Activated CD8-positive, alpha-beta memory T cell treated with anti-CD3 and anti-CD28 coated beads, Interleukin-2, amount 50 U/mL, for 24 hours (primary cell): ENCODE results near the gene AMDHD2.

ENCODE experiments used
- DNase-seq: peaks from one replicate; pipeline ENCODE4 v3.0.0-alpha.2; 2020; ENCODE audit errors: extremely low read depth

AMDHD2 gene

DNA sequence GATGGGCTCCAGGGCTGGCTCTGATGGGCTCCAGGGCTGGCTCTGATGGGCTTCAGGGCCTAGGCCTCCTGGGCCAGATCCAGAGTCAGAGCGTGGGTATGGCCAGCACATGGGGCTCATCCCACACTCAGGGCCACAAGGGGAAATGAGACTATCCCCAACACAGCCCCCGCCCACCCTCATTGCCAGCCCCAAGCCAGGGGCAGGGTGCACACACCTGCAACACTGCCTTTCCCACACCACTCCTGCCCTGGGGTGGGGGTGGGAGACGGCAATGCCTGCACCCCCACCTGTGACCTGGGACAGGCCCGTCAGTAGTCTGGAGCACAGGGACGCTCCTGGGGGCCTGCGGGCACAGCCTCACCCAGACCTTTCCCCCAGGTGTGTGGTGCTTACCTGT is 20.7 kb upstream of the AMDHD2 start:
- DNase-seq: no peak

DNA sequence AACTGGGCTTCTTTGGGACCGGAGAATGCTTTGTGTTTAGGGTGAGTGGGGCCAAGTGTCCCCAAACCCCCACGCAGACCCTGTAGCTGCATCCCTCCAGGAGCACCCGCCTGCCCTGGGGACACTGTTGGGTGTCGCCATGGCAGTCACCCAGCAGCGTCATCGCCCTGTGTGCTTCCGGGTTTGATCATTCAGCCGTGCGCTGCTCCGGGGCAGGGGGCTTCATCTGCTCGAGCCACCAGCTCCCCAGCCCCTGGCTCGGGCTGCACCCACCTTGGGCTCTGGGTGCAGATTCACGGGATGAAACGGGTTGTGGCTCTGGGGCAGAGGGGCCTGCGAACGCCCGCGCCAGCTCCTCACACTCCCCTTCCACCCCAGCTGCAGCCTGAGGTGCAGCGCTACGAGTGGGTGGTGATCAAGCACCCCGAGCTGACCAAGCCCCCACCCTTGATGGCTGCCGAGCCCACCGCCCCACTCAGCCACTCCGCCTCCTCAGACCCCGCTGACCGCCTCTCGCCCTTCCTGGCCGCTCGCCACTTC is 20.2 kb upstream of the AMDHD2 start:
- no peak for DNase-seq

DNA sequence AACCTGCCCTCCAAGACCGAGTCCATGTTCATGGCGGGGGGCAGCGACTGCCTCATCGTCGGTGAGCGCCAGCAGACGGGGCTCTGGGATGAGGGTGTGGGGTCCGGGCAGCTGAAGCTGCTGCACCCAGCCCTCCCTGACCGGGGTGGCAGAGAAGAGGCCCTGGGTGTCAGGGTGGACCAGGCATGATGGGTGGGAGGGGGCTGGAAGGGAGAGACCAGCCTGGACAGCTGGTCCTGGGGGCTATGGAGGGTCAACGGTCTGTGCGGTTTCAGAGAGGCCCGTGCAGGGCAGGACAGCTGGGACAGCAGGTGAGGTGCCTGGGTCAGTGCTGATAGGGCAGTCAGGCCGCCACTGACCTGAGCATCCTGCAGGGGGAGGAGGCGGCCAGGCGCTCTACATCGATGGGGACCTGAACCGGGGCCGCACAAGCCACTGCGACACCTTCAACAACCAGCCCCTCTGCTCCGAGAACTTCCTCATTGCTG is 19.7 kb upstream of the AMDHD2 start:
- no peak for DNase-seq

DNA sequence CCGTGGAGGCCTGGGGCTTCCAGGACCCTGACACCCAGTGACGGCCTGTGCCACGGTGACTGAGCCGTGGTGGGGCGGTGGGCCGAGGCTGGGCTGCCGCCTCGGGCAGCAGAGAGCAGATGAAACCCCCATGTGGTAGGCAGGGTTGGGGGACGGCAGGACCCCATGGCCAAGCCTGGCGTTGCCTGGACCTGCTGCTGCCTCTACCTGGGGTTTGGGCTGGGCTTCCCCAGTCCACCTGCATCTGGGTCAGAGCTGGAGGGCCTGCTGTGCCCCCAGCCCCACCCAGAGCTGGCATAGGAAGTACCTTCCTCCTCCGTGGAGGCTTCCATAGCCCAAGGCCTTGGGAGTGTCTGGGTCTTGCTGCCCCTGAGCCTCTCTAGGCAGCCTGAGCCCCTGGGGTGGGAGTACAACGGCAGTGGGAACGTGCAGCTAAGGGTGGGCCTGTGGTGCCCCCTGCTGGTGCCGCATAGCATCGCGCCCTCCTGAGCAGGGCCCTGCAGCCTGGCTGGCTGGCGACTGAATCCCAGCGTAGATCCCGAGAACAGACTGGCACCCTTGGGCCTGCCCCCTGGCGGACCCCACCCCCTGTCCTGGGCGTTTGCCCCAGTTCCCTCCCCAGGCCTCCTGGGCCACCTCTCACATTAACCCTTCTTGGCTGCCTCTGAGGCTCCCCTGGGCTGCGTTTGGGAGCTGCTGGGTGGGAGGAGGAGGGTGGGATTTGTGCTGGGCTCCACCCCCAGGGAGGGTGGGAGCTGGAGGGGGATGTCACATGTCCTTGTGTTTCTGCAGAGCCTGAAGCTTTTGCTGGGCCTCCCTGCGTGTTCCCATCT is 19.0 kb upstream of the AMDHD2 start:
- peak; percentile 38 for DNase-seq

DNA sequence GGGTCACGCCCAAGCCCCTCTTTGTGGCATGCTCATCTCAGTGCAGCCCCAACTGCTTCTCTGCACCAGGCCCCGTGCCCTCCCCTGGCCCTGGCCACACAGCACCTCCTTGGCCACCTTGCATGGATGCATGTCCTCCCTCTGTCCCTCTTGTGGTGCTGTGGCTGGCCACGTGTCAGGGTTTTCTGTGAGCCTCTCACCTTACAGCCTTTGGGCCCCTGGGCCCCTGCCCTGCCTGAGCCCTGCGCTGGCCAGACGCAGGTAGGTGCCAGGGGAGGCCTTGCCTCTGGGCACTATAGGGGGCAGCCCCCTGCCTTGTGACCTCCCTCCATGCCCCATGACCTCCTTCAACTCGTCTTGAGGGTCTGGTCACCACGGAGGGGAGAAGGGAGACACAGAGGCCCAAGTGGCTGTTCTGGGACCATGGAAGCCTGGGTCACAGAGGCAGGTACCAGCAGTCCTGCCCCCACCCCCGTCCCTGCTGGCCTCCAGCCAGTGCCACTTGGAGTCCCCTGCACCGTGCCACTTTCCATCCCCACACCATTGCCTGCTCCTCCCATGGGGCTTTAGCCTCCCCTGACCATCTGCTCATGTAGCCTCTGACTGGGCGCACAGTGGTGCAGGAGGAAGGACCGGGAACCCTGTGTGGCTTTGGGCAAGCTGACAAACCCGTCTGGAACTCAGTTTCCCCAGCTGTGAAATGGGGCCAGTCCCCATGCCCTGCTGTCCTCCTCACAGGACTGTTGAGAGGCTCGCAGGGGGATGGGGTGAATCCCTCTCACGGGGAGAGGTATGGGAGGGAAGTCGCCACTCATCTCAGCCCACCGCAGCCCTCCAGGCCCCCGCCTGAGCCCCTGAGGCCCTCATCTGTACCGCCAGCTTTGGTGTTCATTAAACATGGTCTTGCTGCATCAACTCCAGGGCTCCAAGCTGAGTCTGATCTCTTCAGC is 17.9 kb upstream of the AMDHD2 start:
- no peak for DNase-seq

DNA sequence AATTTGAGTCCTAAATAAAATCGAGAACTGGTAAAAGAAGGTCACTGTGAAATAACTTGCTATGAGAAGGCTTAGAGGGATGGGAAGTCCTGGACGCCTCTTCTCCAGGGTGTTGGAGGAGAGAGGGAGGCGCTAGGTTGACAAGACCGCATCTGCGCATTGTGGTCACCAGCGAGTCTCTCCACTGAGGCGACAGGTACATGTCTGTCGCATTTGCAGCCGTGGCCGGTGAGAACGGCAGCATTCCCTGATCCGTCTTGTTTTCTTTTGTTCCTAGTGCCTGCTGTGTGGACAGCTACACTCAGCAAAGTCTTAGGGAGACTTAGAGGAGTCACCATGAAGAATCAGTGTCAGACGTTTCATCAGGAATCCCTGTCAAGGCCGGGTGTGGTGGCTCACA is 14.5 kb upstream of the AMDHD2 start:
- DNase-seq: no peak

DNA sequence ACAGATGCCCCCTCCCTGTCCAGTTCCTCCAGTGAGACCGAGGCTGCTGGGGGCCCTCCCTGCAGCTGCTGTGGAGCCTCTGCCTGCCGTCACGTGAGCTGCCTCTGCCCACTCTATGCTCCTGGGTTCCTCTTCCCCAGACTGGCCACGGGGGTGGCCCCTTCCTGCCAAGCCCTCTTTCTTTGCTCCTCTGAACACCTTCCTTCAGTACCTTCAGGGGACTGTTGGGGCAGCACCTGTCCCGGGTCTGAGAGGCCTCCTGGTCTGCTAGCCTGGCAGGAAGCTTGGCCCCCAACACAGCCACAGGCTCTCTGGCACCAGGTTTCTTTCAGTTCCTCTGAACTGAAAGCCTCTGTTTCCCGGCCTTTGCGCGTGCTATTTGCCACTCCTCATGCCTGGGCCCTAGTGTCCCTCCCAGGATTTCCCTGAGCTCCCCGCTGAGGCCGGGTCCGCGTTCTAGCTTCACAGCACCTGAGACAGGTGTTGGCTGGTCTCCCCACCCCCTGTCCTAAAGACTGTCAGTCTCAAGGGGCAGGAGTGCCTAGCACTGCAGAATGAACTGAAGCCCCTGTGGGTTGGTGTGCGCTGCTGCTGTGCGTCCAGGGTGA is 13.0 kb upstream of the AMDHD2 start:
- DNase-seq: no peak

DNA sequence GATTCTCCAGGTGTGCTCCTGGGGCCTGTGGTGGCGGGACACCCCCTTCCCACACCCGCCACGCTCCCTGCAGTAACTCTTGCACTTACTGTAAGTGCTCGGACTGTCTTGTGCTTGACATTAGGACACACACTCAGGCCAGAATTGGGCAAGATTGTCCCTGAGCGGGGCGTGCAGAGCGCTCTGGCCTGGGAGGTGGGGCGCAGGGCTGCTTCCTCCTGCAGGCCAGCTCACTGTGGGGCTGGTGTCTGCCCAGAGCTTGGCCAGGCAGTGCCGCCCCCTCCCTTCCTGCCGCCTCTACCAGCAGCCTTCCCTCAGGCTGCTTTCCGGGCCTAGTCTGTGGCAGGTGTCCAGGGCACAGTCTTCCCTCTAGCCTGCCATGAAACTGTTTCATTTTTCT is 12.5 kb upstream of the AMDHD2 start:
- DNase-seq: no peak

DNA sequence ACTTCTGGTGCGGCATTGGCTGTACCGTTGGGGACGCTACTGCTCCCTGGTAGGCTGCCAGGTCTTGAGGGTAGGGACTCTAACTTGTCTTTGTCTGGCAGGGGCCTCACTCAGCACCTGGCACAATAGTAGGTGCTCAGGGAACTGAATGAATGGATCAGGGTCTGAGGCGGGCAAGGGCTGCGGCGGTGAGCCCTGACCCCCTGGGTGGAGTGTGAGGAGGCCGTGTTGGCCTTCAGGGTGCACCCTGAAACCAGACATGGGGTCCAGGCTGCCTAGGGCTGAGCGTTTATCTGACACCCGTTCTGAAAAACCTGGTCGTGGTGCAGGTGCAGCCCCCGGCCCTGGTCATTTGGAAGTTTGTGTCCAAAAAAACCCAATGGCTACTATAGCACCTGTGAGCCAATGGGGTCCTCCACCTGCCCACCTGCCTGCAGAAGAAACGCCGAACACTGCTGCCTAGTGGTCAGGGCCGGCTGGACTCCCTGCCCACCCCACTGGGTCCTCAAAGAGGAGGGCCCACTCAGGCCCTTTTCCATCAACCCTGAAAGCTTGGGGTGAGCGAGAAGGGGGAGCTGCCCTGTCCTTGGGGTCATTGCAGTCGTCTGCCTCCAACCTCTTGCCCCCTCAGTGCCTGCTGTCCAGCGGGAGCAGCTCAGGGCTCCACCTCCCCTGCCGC is 11.3 kb upstream of the AMDHD2 start:
- no peak for DNase-seq

DNA sequence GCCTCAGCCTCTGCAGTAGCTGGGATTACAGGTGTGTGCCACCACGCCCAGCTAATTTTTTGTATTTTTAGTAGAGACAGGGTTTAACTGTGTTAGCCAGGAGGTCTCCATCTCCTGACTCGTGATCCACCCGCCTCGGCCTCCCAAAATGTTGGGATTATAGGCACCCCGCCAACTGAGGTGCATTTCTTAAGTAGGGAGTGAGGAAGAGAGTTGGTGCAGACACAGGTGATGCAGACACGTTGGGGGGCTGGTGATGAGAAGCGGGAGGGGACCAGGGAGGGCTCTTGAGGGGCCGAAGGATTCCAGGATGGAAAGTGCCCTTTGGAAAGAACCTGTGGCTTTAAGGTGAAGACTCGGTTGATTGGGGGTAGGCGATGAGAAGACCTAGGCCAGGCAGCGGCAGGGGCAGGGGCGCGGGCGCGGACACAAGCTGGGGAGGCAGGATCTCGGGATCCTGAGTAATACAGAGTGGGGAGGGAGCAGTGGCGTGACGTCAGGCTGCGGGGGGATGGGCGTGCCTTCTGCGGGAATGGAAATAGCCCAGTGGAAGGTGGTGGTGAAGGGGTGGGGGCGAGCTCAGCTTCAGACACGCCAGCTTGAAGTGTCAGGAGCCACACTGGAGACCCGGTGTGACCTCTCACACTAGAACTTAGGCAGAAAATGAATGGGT is 8.9 kb upstream of the AMDHD2 start:
- DNase-seq: no peak

DNA sequence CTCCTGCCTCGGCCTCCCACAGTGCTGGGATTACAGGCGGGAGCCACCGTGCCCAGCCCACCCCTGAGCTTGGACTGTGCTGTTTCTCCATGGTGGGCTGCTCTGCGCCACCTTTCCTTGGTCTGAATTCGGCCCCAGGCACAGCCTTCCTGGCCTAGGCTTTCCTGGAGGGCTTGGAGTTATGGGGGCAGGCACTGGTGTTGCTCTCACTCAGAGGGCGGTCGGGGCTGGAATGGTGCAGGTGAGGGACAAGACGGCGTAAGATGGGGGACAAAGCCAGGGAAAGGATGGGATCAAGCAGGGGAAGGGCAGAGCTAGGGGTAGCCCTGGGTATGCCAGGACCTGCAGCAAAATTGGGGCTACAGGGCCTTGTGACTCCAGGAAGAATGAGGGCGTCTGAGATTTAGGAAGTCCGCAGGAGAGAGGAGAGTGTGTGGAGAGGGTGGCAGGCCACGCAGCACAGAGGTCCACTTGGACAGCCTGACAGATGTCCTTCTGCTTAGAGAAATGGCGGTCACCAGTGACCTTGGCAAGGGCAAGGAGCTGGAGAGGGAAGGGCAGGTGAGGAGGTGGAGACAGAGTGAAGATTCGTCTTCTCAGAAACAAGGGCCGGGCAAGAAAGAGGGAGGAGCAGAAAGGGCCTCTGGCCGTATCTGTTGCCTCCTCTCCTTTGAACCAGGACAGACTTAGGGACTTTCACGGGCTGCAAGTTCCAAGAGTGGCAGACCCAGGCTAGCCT is 8.0 kb upstream of the AMDHD2 start:
- no peak for DNase-seq

DNA sequence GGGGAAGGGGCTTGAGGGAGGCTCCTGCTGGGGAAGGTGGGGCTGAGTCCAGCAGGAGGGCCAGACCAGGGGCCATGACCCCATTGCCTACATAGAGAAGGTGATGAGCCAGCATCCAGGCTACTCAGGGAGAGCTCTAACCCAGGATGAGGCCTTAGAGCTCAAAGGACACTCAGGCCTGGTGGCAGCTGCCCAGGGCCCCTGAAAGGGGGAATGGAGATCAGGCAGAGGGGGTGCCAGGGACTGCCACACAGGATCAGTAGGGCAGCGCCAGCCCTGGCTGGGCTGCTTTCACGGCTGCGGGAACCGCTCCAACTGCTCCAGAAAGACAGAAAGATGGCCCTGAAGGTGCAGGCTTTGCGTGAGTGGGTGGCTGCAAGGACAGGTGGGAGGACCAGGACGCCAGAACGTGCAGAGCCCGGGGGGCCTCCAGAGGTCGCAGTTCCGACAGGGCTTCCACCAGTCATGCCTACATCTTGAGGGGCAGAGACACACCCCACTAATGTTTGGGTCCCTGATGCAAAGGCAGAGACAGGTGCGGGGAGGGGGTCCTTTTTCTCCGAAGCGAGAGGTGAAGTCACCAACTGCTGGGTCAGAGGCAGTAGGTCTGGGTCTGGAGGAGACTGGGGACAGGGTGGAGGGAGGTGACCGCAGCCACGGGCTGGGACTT is 7.3 kb upstream of the AMDHD2 start:
- DNase-seq: no peak

DNA sequence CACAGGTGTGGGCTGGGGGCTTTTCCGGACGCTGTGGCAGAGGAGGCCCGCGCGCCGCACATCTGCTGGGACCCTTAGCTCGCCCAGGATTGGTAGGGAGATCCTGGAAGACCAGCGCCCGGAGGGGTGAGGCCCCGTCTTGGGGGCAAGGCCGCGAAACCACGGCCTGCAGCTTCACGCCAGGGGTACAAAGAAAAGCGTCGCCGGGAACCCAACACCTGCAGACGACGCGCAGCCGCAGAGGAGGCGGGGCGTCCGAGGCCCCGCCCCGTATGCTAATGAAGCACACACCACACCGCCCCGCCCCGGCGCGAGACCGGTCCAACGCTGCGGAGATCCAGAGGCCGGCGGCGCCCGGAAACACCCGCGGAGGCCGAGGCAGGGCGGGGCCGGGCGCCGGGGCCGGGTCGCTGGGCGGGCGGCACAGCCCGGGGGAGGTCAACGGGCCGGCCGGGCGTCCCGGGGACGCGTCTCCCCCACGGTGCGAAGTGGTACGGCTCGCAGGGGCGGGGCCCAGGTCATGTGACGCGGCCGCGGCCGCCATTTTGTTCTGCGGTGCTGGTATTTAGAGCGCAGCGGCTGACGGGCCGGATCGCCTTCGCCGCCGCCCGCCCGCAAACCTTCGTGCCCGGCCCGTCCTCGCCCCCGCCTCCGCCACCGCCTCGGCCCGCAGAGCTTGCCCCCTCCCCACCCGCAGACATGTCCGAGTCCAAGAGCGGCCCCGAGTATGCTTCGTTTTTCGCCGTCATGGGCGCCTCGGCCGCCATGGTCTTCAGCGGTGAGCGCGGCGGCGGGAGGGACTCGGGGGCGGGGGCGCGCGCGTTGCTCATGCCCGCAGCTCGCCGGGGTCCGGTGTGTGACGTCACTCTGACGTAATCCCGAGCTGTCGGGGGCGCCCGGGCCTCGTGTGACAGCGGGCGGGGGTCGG is 6.5 kb upstream of the AMDHD2 start, which contains the start of gene ATP6V0C:
Gene ATP6V0C (plus strand): TSS at position 548 of the 928 bp plus-strand sequence. CDS start 152 bp downstream, at position 700.
- DNase-seq: no peak

DNA sequence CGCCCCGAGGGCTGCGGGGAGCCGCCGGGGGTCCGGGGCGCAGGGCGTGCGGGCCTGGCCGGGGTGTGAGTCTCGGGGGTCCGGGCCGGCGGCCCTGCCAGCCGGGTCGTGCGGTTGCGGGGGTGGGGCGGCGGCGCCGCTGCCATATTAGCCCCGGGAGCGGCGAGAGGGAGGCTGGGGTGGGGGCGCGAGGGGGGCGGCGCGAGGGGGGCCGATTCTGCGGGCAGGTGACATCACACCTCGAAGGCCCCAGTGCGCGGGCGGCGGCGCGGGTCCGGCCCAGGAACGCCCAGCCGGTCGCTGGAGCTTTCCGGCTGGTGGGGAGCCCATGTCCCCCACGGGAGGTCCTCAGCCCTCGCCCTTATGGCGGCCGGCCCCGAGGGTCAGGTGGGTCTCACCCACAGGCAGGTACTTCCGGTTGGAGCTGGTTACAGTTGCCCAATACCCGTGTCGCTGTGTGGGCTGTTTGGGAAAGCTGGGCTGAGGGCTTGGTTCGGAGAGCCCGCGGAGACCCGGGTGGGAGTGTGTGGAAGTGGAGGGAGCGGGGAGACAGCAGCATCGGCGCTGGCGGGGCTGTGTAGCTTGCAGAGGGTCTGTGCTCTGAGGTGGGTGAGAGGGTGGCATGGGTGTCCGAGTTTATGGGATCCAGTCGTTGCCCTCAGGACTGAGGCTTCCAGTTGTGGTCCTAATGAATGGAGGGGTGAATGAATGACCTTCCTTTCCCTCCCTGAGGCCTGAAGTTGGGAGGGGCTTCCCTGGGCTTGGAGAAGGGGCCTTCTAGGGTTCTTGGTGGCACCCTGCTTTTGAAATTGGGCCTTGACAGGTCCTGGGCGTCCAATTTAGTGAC is 5.6 kb upstream of the AMDHD2 start:
- DNase-seq: no peak

DNA sequence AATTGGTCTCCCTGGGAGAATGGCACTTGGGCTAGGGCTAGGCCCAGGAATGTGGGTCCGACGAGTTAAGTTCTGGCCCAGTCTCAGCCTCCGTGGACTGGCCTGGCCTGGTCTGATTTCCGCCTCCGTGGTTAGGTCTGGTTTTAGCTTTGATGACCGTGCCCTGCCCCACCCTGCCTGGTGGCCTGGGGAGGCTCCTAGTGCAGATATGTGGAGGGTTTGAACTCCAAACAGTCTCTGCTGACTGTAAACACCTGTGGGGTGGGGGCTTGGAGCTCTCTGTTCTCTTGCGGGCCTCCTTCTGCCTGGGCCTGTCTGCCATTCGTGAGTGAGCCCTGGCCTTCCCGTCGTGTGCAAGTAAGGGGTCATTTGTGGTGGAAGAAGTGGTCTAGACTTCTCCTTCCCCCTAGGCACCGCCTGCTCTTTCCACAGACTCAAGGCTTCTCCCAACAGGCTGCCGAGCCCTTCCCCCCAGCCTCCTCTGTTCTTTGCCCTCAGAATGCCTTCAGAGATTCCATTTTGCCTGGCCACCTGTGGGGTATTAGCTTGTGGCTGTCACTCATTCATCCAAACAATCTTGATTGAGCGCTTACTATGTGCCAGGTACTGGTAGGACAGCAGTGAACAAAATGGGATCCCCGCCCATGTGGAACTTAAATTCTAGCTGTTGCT is 4.9 kb upstream of the AMDHD2 start:
- DNase-seq: no peak

DNA sequence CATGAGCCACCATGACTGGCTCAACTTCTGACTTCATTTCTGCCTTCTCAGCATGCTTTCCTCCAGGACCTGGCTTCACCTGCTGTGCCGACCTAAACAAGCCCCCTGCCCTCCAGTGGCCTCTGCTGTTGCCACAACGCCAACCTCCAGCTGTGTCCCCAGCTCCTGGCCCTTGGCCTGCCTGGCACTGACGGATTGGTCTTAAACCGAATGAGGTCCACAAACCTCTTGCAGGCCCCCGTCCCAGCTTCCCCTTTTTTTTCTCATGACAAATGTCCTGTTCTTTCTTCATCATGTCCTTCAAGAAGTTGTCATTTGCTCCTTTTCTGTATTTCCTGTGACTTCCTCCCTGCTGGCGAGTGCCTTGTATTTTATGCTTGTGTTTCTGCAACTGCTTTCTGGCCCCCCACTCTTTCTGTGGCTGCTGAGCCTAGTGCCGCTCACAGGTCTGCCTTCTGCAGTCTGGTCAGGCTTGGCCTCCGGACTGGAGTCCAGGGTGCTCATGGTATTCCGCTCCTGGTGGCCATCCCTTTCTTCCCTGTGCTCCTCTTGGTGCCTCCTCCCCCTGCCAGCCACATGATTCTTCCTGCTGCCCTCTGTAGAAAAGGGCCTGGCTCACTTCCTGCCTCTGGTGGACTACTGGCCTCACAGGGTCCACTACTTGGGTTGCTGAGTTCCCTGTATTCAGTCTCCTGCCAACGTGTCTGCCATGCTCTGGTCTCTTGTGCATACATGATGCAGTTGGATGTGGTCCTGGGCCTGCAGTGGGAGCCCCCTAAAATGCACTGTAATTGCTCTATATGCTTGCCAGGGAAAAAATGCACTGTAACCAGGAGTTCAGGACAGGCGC is 3.6 kb upstream of the AMDHD2 start:
- no peak for DNase-seq
